NCI-H1694 (cell line): ENCODE results near the gene LCP2.

Experiments used
- DNase-seq: peaks from one replicate; lab custom pipeline; 2025; lab: John Stamatoyannopoulos, UW

Gene LCP2

GRCh38 chr5:170296036-170296934 is 1.3 kb downstream of the LCP2 start:
- no peak for DNase-seq

GRCh38 chr5:170294556-170294955 is 3.0 kb downstream of the LCP2 start:
- no peak for DNase-seq

- DNase-seq: no peak
Observed at GRCh38 chr5:170294057-170294456, 3.5 kb downstream of the LCP2 start.

GRCh38 chr5:170293273-170293672 is 4.3 kb downstream of the LCP2 start:
- no peak for DNase-seq

- DNase-seq: no peak
Observed at GRCh38 chr5:170292179-170293104, 5.1 kb downstream of the LCP2 start.

- no peak for DNase-seq
Observed at GRCh38 chr5:170290498-170290897, 7.1 kb downstream of the LCP2 start.

GRCh38 chr5:170289764-170290163 is 7.8 kb downstream of the LCP2 start:
- no peak for DNase-seq

- no peak for DNase-seq
Observed at GRCh38 chr5:170289121-170289520, 8.5 kb downstream of the LCP2 start.

- no peak for DNase-seq
Observed at GRCh38 chr5:170288551-170288950, 9.0 kb downstream of the LCP2 start.

GRCh38 chr5:170288151-170288550 is 9.4 kb downstream of the LCP2 start:
- no peak for DNase-seq

- no peak for DNase-seq
Observed at GRCh38 chr5:170287532-170287931, 10.0 kb downstream of the LCP2 start.

- DNase-seq: no peak
Observed at GRCh38 chr5:170286386-170286925, 11.1 kb downstream of the LCP2 start.

GRCh38 chr5:170285181-170285580 is 12.4 kb downstream of the LCP2 start:
- DNase-seq: no peak

GRCh38 chr5:170284231-170284630 is 13.3 kb downstream of the LCP2 start:
- no peak for DNase-seq

GRCh38 chr5:170283296-170283695 is 14.3 kb downstream of the LCP2 start:
- no peak for DNase-seq

- no peak for DNase-seq
Observed at GRCh38 chr5:170280011-170280493, 17.5 kb downstream of the LCP2 start.

GRCh38 chr5:170279459-170279817 is 18.1 kb downstream of the LCP2 start:
- no peak for DNase-seq

- DNase-seq: no peak
Observed at GRCh38 chr5:170278611-170279458, 18.7 kb downstream of the LCP2 start.

- DNase-seq: no peak
Observed at GRCh38 chr5:170277867-170278281, 19.7 kb downstream of the LCP2 start.

GRCh38 chr5:170276140-170276539 is 21.4 kb downstream of the LCP2 start:
- no peak for DNase-seq

GRCh38 chr5:170275376-170275994 is 22.1 kb downstream of the LCP2 start:
- no peak for DNase-seq
